HCT116 (cell line): Measurements from ENCODE around the gene PRELP. TPM values are rescaled to one million over a fixed set of nuclear protein-coding genes. Genes with fewer than 3 reads are reported as not detected.

Experiments
- ATAC-seq: fragments of 200-7000 bp; cut with Tn5 transposase; 2 replicates; pipeline ENCODE4 v1.9.1; 2020; ENCODE audit warnings: mild to moderate bottlenecking, moderate library complexity
- BruUV-seq: library from RNA; stranded (reverse); fragments of 400-500 nt; replicated peaks from 2 replicates; lab custom pipeline; 2021; lab: Mats Ljungman, UMichigan
- CTCF ChIA-PET: fragments of 300-600 bp; sonication (Branson Sonifier 250); formaldehyde crosslinking; loops from one replicate; lab custom pipeline; 2021; ENCODE audit warnings: antibody characterized with exemption; lab: Charles Lee
- POLR2A ChIA-PET: fragments of 300-600, 350-600 bp; sonication (Branson Sonifier 250); formaldehyde crosslinking; loops from one replicate; lab custom pipeline; 2021; ENCODE audit warnings: antibody characterized with exemption; lab: Charles Lee
- RAD21 ChIA-PET, 2 experiments: fragments of 300-600 bp; sonication (Branson Sonifier 250); formaldehyde crosslinking; loops; one replicate each; lab custom pipeline; 2023; ENCODE audit warnings: low total read pairs in 2 of 2; ENCODE audit not compliant: uncharacterized antibody in 2 of 2, unreplicated experiment in 2 of 2, low non-redundant PET in 1 of 2; lab: Charles Lee
- DNase-seq: peaks from one replicate; pipeline ENCODE4 v3.0.0-alpha.2; 2010; ENCODE audit warnings: low read depth, low spot score
- H2AFZ ChIP-seq: fragments of 200-600 bp; shearing (Covaris generic), sonication (generic); 2 replicates; pipeline ENCODE4 v1.6.1; 2017; ENCODE audit warnings: low read depth, mixed run types, mixed read lengths, antibody characterized with exemption, low read length; ENCODE audit not compliant: poor library complexity, severe bottlenecking
- H3K27ac ChIP-seq: 2 replicates; pipeline ENCODE4 v1.5.1; 2012; ENCODE audit warnings: low read depth, low read length
- H3K27me3 ChIP-seq: fragments of 200-600 bp; sonication (generic); 2 replicates; pipeline ENCODE4 v1.6.1; 2016; ENCODE audit warnings: mixed run types, low read length, mixed read lengths; ENCODE audit not compliant: insufficient read depth
- H3K36me3 ChIP-seq, 2 experiments: fragments of 200-500 bp in 1 of 2; fragments of 200-600 bp in 1 of 2; sonication (Bioruptor generic) in 1 of 2; sonication (generic) in 1 of 2; 2 replicates each; pipeline versions ENCODE4 v1.5.1 to v1.6.1; 2014 to 2016; ENCODE audit warnings: low read length in 2 of 2, inconsistent platforms in 1 of 2, mixed read lengths in 1 of 2, mixed run types in 1 of 2; ENCODE audit not compliant: insufficient read depth in 2 of 2, control insufficient read depth in 1 of 2
- H3K4me1 ChIP-seq, 2 experiments: fragments of 200-600 bp in 1 of 2; sonication (generic) in 1 of 2; 2 replicates each; pipeline versions ENCODE4 v1.5.1 to v1.6.1; 2012 to 2017; ENCODE audit warnings: low read length in 2 of 2, inconsistent platforms in 1 of 2, mild to moderate bottlenecking in 1 of 2, mixed read lengths in 1 of 2, mixed run types in 1 of 2, moderate library complexity in 1 of 2; ENCODE audit not compliant: insufficient read depth in 2 of 2, control insufficient read depth in 1 of 2
- H3K4me2 ChIP-seq: fragments of 200-600 bp; sonication (generic); 2 replicates; pipeline ENCODE4 v1.6.1; 2017; ENCODE audit warnings: mixed run types, low read length, mixed read lengths
- H3K4me3 ChIP-seq, 2 experiments: fragments of 200-600 bp in 1 of 2; sonication (generic) in 1 of 2; replicated peaks in 1 of 2; 2 replicates each; pipeline ENCODE4 v1.5.1; 2011 to 2016; ENCODE audit warnings: low read length in 2 of 2, control low read depth in 1 of 2, low read depth in 1 of 2, mild to moderate bottlenecking in 1 of 2, mixed read lengths in 1 of 2, mixed run types in 1 of 2
- H3K79me2 ChIP-seq: fragments of 200-600 bp; sonication (generic); 2 replicates; pipeline ENCODE4 v1.6.1; 2017; ENCODE audit warnings: mild to moderate bottlenecking, mixed run types, low read length, moderate library complexity, mixed read lengths; ENCODE audit not compliant: insufficient read depth
- H3K9ac ChIP-seq: fragments of 200-600 bp; sonication (generic); 2 replicates; pipeline ENCODE4 v1.6.1; 2016; ENCODE audit warnings: low read length, mixed read lengths
- H3K9me2 ChIP-seq: fragments of 200-600 bp; sonication (generic), shearing (Covaris generic); 2 replicates; pipeline ENCODE4 v1.6.1; 2017; ENCODE audit warnings: mixed run types, mild to moderate bottlenecking, moderate library complexity; ENCODE audit not compliant: insufficient read depth
- H3K9me3 ChIP-seq, 2 experiments: fragments of 200-500 bp in 1 of 2; fragments of 200-600 bp in 1 of 2; sonication (Bioruptor generic) in 1 of 2; sonication (generic) in 1 of 2; 2 replicates each; pipeline ENCODE4 v1.6.1; 2014 to 2017; ENCODE audit warnings: low read length in 2 of 2, mixed read lengths in 2 of 2, inconsistent platforms in 1 of 2, low read depth in 1 of 2, mild to moderate bottlenecking in 1 of 2, mixed run types in 1 of 2, moderate library complexity in 1 of 2; ENCODE audit not compliant: control insufficient read depth in 1 of 2, insufficient read depth in 1 of 2
- H4K20me1 ChIP-seq: fragments of 200-600 bp; sonication (generic), shearing (Covaris generic); 2 replicates; pipeline ENCODE4 v1.6.1; 2017; ENCODE audit warnings: mixed run types, mild to moderate bottlenecking, moderate library complexity; ENCODE audit not compliant: insufficient read depth
- CBX3 ChIP-seq: IDR thresholded peaks from 2 replicates; pipeline ENCODE4 v1.6.1; 2012; ENCODE audit warnings: low read depth
- CEBPB ChIP-seq: IDR thresholded peaks from 2 replicates; pipeline ENCODE4 v1.6.1; 2012; ENCODE audit warnings: low read depth
- CTCF ChIP-seq, 3 experiments: fragments of 200-600 bp in 1 of 3; sonication (generic) in 1 of 3; IDR thresholded peaks in 2 of 3; conservative IDR thresholded peaks in 1 of 3; 2 replicates each; pipeline ENCODE4 v1.5.1; 2012 to 2017; ENCODE audit warnings: low read depth in 2 of 3, low read length in 2 of 3, antibody characterized with exemption in 1 of 3, borderline replicate concordance in 1 of 3, control low read depth in 1 of 3, mild to moderate bottlenecking in 1 of 3, mixed read lengths in 1 of 3, mixed run types in 1 of 3, moderate library complexity in 1 of 3; ENCODE audit not compliant: insufficient read depth in 1 of 3
- ELF1 ChIP-seq: IDR thresholded peaks from 2 replicates; pipeline ENCODE4 v1.6.1; 2012; ENCODE audit warnings: low read depth, borderline replicate concordance
- FOSL1 ChIP-seq: IDR thresholded peaks from 2 replicates; pipeline ENCODE4 v1.6.1; 2012; ENCODE audit warnings: low read depth
- POLR2A ChIP-seq: IDR thresholded peaks from 2 replicates; pipeline ENCODE4 v1.7.0; 2011; ENCODE audit warnings: borderline replicate concordance; ENCODE audit not compliant: insufficient read depth, insufficient read length; ENCODE audit errors: extremely low read depth
- POLR2AphosphoS5 ChIP-seq: IDR thresholded peaks from 2 replicates; pipeline ENCODE4 v1.6.1; 2011; ENCODE audit warnings: mild to moderate bottlenecking, low read depth, low read length, moderate library complexity
- RAD21 ChIP-seq: IDR thresholded peaks from 2 replicates; pipeline ENCODE4 v1.6.1; 2012; ENCODE audit warnings: low read depth, mild to moderate bottlenecking
- REST ChIP-seq: IDR thresholded peaks from 2 replicates; pipeline ENCODE4 v1.6.1; 2012; ENCODE audit warnings: low read depth
- ZBTB33 ChIP-seq: IDR thresholded peaks from 2 replicates; pipeline ENCODE4 v1.6.1; 2011; ENCODE audit warnings: mild to moderate bottlenecking, low read length, moderate library complexity; ENCODE audit not compliant: insufficient replicate concordance; ENCODE audit errors: extremely low read depth
- intact Hi-C: fragments of 100-400 bp; cut with micrococcal nuclease; formaldehyde crosslinking; loops from 2 replicates; pipeline ENCODE4 v1.10.0; 2022
- total RNA-seq: library from RNA; stranded (reverse); gene quantifications from one replicate; pipeline ENCODE4 v1.2.1, GENCODE V29; 2021; ENCODE audit not compliant: unreplicated experiment

Gene PRELP
- total RNA-seq, 1 experiment from 2014 or later, result 0.10 TPM

DNA sequence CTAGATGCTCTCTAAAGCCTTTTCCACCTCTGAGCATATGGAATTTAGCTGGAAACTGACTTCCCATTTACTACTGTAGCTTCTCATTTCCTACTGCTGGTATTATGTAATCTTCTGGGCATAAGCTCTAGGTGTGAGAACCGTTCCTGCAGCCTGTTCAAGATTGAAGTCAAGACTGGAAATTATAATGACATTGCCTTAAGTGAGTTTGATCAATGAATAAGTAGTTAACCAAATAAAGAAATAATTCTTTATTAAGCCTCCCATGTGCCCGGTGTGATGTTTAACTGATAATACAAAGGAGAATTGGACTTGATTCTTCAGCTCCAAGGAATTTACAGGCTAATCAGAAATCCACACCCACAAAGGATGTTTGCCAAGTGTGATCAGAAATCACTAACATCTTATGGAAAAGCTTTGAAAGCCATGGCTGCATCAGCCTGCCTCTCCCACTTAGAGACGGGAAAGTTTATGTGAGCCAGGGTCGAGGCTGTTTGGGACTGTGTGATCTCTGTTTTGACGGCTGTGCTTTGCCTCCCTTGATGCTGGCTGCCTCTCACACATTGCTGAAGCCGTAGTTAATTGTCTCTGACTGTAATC, 36.4 kb upstream of the PRELP start:
- ATAC-seq (no peak), DNase-seq (no peak)
- no peak overlapping the region for H3K9ac ChIP-seq
- no peaks in the 10 kb centered on the region for H3K4me1 ChIP-seq
- no peaks in the 10 kb centered on the region for H4K20me1 ChIP-seq
- H3K79me2 ChIP-seq, result no peaks in the 10 kb centered on the region
- no peaks in the 10 kb centered on the region for H3K9me3 ChIP-seq
- H2AFZ ChIP-seq, result no peak overlapping the region
- CTCF ChIA-PET, result interaction anchor here (0.9 kb wide), 1 partner anchor 166 kb away, joined by 3 read pairs; no protein-coding TSS in a partner anchor
- H3K4me2 ChIP-seq, result no peak overlapping the region
- RAD21 ChIA-PET, result interaction anchor here in 1 of 2 experiments (1.3 kb wide), 1 partner anchor 168 kb away, joined by 3 read pairs; no protein-coding TSS in a partner anchor
- H3K27me3 ChIP-seq, result peaks cover 24% of the 10 kb centered on the region
- H3K9me2 ChIP-seq, result no peaks in the 10 kb centered on the region
- TF ChIP-seq POLR2AphosphoS5, result no peak
- TF ChIP-seq, all 23 proteins: peak for 0
- BruUV-seq, result no TSS peak
- POLR2A ChIA-PET, result no interaction called here
- Histone ChIP-seq H3K4me3 (no peak overlapping the region), H3K27ac (no peak overlapping the region), H3K36me3 (no peaks in the 10 kb centered on the region)
- intact Hi-C loops, result no loop called here

DNA sequence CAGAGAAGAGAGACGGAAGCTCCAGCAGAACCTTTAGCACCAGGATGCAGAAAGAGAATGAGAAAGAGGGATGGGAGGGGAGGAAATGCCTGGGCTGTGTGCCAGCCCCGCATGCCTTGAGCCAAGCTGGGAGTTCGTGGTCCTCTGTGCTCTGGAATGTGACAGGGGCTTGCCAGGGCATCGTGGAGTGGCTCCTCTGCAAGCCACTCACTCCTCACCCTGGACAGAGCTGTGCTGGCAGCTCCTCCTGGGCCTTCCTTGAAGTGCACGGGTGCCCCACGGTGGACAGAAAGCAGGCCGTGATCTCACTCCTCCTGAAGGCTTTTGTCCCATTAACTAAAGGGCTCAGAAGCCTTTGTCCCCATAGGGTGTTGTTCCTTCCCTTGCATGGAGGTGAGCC, 34.8 kb upstream of the PRELP start:
- Histone ChIP-seq H3K36me3 (no peaks in the 10 kb centered on the region), H3K79me2 (no peaks in the 10 kb centered on the region), H3K27me3 (peaks cover 24% of the 10 kb centered on the region), H3K27ac (no peak overlapping the region), H3K9me3 (no peaks in the 10 kb centered on the region; a peak in 1 of 4 replicates), H3K4me1 (no peaks in the 10 kb centered on the region), H3K4me2 (no peak overlapping the region), H3K4me3 (no peak overlapping the region), H3K9me2 (no peaks in the 10 kb centered on the region), H3K9ac (no peak overlapping the region), H2AFZ (no peak overlapping the region), H4K20me1 (no peaks in the 10 kb centered on the region)
- ChIA-PET RAD21 (interaction anchor here (0.6 to 1.3 kb wide), 5 partner anchors 95 to 173 kb away, joined by 3 to 6 read pairs (median 3); no protein-coding TSS in a partner anchor), POLR2A (no interaction called here), CTCF (interaction anchor here (0.7 to 1.6 kb wide), 5 partner anchors 95 to 168 kb away, joined by 3 to 15 read pairs (median 12); no protein-coding TSS in a partner anchor)
- DNase-seq (no peak), ATAC-seq (peak; percentile 84)
- intact Hi-C loops, result loop anchor here (2.0 kb wide), 1 partner anchor 100 kb away; no protein-coding TSS in a partner anchor
- BruUV-seq, result no TSS peak
- TF ChIP-seq CEBPB, result no peak
- no peak for TF ChIP-seq REST
- TF ChIP-seq CTCF (IDR thresholded peaks at IDR 0.05 in 2 of 3, conservative IDR thresholded peaks at IDR 0.05 in 1 of 3; ENCODE audit: borderline replicate concordance in 1 of 3, insufficient read depth in 1 of 3, low read depth in 2 of 3, low read length in 2 of 3), result peak; percentile 14 to 59 (median 26); a peak in 3 of 6 replicates
- TF ChIP-seq CBX3, result no peak
- no peak for TF ChIP-seq POLR2A
- no peak for TF ChIP-seq FOSL1
- peak; percentile 64 for TF ChIP-seq RAD21
- no peak for TF ChIP-seq ELF1
- no peak for TF ChIP-seq POLR2AphosphoS5
- no peak for TF ChIP-seq ZBTB33
